22Rv1 (cell line): ENCODE measurements around the gene SLC26A1.

ENCODE experiments used
- ZFX ChIP-seq: fragments of 450-650 bp; IDR thresholded peaks from 2 replicates; pipeline ENCODE4 v1.6.1; 2017; ENCODE audit warnings: antibody characterized with exemption, borderline replicate concordance
- TF ChIP-seq, protein P1 (sequence below): fragments of 450-650 bp; IDR thresholded peaks from 2 replicates; pipeline ENCODE4 v1.5.1; 2017; ENCODE audit warnings: mild to moderate bottlenecking

DNA sequence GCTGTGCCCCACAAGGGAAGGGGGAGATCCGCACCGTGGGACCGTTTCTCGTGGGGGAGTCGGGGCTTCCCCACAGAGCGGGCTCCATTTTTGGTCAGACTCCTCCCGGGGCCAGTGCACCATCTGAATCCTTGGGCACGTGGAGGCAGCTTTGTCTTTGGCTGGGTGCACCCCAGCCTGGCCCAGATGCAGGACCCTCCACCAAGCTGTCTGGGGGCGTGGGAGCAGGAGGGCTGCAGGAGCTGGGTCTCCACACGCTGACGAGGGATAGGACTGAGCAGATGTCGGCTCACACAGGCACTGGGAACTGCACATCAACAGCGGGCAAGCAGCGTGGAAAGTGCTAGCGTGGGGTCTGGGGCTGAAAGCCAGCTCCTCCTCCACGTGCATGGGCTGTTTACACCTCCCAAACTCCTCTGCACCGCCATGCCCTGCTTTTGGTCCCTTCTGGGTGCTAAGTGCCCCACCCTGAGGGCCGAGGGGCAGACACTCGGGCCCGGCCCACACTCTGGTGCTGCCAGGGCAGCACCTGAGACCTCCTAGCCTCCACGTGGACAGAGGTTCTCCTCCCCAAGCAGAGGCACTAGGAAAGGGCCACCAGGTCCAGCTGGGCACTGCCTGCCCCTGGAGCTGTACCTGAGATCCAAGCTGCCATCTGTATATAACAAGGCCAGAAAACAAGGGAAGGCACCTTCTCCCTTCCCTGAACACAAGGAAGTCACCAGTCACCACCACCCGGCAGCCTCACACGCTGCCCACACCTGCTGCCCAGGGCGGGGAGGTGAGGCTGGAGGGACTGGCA, 33.7 kb downstream of the SLC26A1 start:
- TF ChIP-seq, protein P1, sequence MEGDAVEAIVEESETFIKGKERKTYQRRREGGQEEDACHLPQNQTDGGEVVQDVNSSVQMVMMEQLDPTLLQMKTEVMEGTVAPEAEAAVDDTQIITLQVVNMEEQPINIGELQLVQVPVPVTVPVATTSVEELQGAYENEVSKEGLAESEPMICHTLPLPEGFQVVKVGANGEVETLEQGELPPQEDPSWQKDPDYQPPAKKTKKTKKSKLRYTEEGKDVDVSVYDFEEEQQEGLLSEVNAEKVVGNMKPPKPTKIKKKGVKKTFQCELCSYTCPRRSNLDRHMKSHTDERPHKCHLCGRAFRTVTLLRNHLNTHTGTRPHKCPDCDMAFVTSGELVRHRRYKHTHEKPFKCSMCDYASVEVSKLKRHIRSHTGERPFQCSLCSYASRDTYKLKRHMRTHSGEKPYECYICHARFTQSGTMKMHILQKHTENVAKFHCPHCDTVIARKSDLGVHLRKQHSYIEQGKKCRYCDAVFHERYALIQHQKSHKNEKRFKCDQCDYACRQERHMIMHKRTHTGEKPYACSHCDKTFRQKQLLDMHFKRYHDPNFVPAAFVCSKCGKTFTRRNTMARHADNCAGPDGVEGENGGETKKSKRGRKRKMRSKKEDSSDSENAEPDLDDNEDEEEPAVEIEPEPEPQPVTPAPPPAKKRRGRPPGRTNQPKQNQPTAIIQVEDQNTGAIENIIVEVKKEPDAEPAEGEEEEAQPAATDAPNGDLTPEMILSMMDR, result no peak
- TF ChIP-seq ZFX, result no peak
